ENCODE results near the gene FADD. TPM values are rescaled to one million over a fixed set of nuclear protein-coding genes. Genes with fewer than 3 reads are reported as not detected.

The FADD gene
- total RNA-seq, 1 donor from 2014 or later = 19.3 TPM

GRCh38 chr11:70182266-70182665, 20.8 kb upstream of the FADD start:
- Mint-ChIP-seq H3K4me1 (ENCODE audit: unreplicated experiment) (no peaks in the 10 kb centered on the region), H3K27me3 (ENCODE audit: unreplicated experiment) (peaks cover 19% of the 10 kb centered on the region), H3K4me3 (ENCODE audit: unreplicated experiment) (no peak overlapping the region), H3K27ac (ENCODE audit: unreplicated experiment) (no peak overlapping the region), H3K36me3 (ENCODE audit: unreplicated experiment) (no peaks in the 10 kb centered on the region), H3K9me3 (ENCODE audit: unreplicated experiment) (no peaks in the 10 kb centered on the region)
- DNase-seq (ENCODE audit: extremely low spot score, unreplicated experiment) = no peak
- TF ChIP-seq CTCF (IDR thresholded peaks at IDR 0.05) = no peak

- H3K4me1 Mint-ChIP-seq (ENCODE audit: unreplicated experiment) = no peaks in the 10 kb centered on the region
- no peak overlapping the region for H3K27ac Mint-ChIP-seq (ENCODE audit: unreplicated experiment)
- H3K36me3 Mint-ChIP-seq (ENCODE audit: unreplicated experiment) = no peaks in the 10 kb centered on the region
- DNase-seq (ENCODE audit: extremely low spot score, unreplicated experiment) = no peak
- no peaks in the 10 kb centered on the region for H3K9me3 Mint-ChIP-seq (ENCODE audit: unreplicated experiment)
- H3K27me3 Mint-ChIP-seq (ENCODE audit: unreplicated experiment) = peaks cover 23% of the 10 kb centered on the region
- H3K4me3 Mint-ChIP-seq (ENCODE audit: unreplicated experiment) = no peak overlapping the region
- no peak for TF ChIP-seq CTCF (IDR thresholded peaks at IDR 0.05)
These were observed 20.1 kb upstream of the FADD start for GRCh38 chr11:70183032-70183431.

DNA sequence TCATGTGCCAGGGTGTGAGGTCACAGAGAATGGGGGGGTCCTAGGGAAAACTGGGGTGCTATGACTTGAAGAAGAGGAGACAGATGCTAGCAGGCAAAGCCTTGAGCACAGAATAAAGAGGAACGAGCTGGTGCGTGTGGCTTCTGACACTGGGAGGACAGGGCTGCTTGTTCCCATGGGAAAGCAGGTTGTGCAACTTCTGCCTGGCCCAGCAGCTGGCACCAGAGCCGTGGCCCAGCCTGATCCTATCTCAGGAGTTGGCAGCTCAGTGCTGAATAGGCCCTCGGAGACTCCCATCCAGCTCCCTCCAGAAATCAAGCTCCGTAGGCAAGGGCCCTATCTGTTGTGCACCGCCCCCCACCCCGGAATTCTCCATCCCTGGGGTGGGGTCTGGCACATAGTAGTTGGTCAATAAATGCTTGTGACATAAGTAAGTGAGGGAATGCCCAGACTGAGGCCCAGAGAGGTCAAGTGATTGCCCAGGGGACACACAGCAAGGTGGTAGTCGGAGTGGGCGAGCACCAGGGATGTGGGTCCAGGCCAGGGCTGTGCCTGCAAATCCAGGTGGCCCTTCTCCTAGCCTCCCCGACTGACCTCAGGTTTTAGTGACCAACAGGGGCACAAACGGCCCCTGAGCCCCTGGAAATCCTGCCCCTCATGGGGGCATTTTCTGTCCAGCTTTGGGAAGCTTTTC, 19.5 kb upstream of the FADD start:
- DNase-seq (ENCODE audit: extremely low spot score, unreplicated experiment) = no peak
- Mint-ChIP-seq H3K36me3 (ENCODE audit: unreplicated experiment) (no peaks in the 10 kb centered on the region), H3K4me3 (ENCODE audit: unreplicated experiment) (no peak overlapping the region), H3K9me3 (ENCODE audit: unreplicated experiment) (no peaks in the 10 kb centered on the region), H3K4me1 (ENCODE audit: unreplicated experiment) (no peaks in the 10 kb centered on the region), H3K27ac (ENCODE audit: unreplicated experiment) (no peak overlapping the region), H3K27me3 (ENCODE audit: unreplicated experiment) (peaks cover 29% of the 10 kb centered on the region)
- TF ChIP-seq CTCF (IDR thresholded peaks at IDR 0.05) = no peak

- Mint-ChIP-seq H3K9me3 (ENCODE audit: unreplicated experiment) (no peaks in the 10 kb centered on the region), H3K36me3 (ENCODE audit: unreplicated experiment) (no peaks in the 10 kb centered on the region), H3K27me3 (ENCODE audit: unreplicated experiment) (peaks cover 30% of the 10 kb centered on the region), H3K4me1 (ENCODE audit: unreplicated experiment) (no peaks in the 10 kb centered on the region), H3K4me3 (ENCODE audit: unreplicated experiment) (no peak overlapping the region), H3K27ac (ENCODE audit: unreplicated experiment) (no peak overlapping the region)
- DNase-seq (ENCODE audit: extremely low spot score, unreplicated experiment) = no peak
- TF ChIP-seq CTCF (IDR thresholded peaks at IDR 0.05) = no peak
These were observed 18.7 kb upstream of the FADD start for GRCh38 chr11:70184396-70184795.

- Mint-ChIP-seq H3K4me3 (ENCODE audit: unreplicated experiment) (no peak overlapping the region), H3K9me3 (ENCODE audit: unreplicated experiment) (no peaks in the 10 kb centered on the region), H3K4me1 (ENCODE audit: unreplicated experiment) (no peaks in the 10 kb centered on the region), H3K27ac (ENCODE audit: unreplicated experiment) (no peak overlapping the region), H3K27me3 (ENCODE audit: unreplicated experiment) (peaks cover 30% of the 10 kb centered on the region), H3K36me3 (ENCODE audit: unreplicated experiment) (no peaks in the 10 kb centered on the region)
- TF ChIP-seq CTCF (IDR thresholded peaks at IDR 0.05) = no peak
- no peak for DNase-seq (ENCODE audit: extremely low spot score, unreplicated experiment)
These were observed 17.6 kb upstream of the FADD start for GRCh38 chr11:70185348-70186055.
